Psoas muscle (tissue), 8 donors: ENCODE measurements around the gene RYR2. TPM values are rescaled to one million over a fixed set of nuclear protein-coding genes. Genes with fewer than 3 reads are reported as not detected.

ENCODE experiments used
- ATAC-seq, 4 donors: fragments of 200-7000 bp; cut with Tn5 transposase; one replicate each; pipeline ENCODE4 v1.9.1; 2020; ENCODE audit warnings: moderate library complexity in 3 of 4, mild to moderate bottlenecking in 2 of 4
- DNase-seq, 2 donors: peaks; one replicate each; pipeline ENCODE4 v3.0.0-alpha.2; 2020
- H3K27ac ChIP-seq: fragments of 200-600 bp; one replicate; pipeline ENCODE4 v1.8.0; 2022
- H3K27me3 ChIP-seq, 3 donors: fragments of 200-600 bp in 1 of 3; one replicate each; pipeline versions ENCODE4 v1.6.1 to v1.8.0; 2013 to 2022; ENCODE audit warnings: low read length in 2 of 3, mild to moderate bottlenecking in 2 of 3, moderate library complexity in 1 of 3; ENCODE audit not compliant: insufficient read depth in 3 of 3
- H3K36me3 ChIP-seq, 2 donors: fragments of 200-600 bp in 1 of 2; one replicate each; pipeline versions ENCODE4 v1.6.1 to v1.8.0; 2013 to 2022; ENCODE audit warnings: low read depth in 1 of 2, mild to moderate bottlenecking in 1 of 2, moderate library complexity in 1 of 2; ENCODE audit not compliant: insufficient read depth in 1 of 2
- H3K4me1 ChIP-seq: fragments of 200-600 bp; one replicate; pipeline ENCODE4 v1.8.0; 2022
- H3K4me3 ChIP-seq: fragments of 200-600 bp; one replicate; pipeline ENCODE4 v1.8.0; 2022; ENCODE audit warnings: mild to moderate bottlenecking
- H3K9me3 ChIP-seq: fragments of 200-600 bp; one replicate; pipeline ENCODE4 v1.8.0; 2022
- whole genome bisulfite sequencing, 3 donors: extraction: QIAGEN DNeasy Blood & Tissue Kit; methylation state at CpG; one replicate each; pipeline versions ENCODE4 v1.1.6 to v1.1.7; 2013; 5-methylcytosine and 5-hydroxymethylcytosine counted together
- intact Hi-C, 2 donors: fragments of 100-400 bp; cut with DNase I; formaldehyde crosslinking; loops; one replicate each; pipeline versions ENCODE4 v1.11.0 to v1.14.2; 2022
- polyA plus RNA-seq, 3 donors: library from polyadenylated mRNA; stranded (reverse); fragments of 200-250 nt; gene quantifications; one replicate each; pipeline ENCODE4 v1.2.3, GENCODE V29; 2013
- total RNA-seq, 4 donors: library from RNA; stranded (reverse); fragmentation: NEBNext Ultra II Directional in 2 of 4; extraction: Animal tissue kit (Norgen Biotek cat#: 25700) in 2 of 4; gene quantifications; one replicate each; pipeline versions ENCODE4 v1.2.1 to v1.2.4, GENCODE V29; 2021 to 2023
- TF ChIP-seq, protein P1 (sequence below): fragments of 200-600 bp; IDR thresholded peaks from one replicate; pipeline ENCODE4 v1.8.0; 2022; ENCODE audit warnings: antibody characterized with exemption
- donor health status: healthy with polysubstance abuse.
- donor health status: DM: no; HTN: no; CAD: no; lungs with moderate emphysema.
- donor health status: Bipolar disorder and iron deficiency.
- donor health status: healthy.
- donor health status: DM: yes; HTN: yes; CAD: no.
- donor health status: DM: no; HTN: no; CAD: no.
- donor health status: DM: no; HTN: no; CAD: no.
- donor health status: DM: yes; HTN: yes; CAD: no.

Gene RYR2
- total and polyA plus RNA-seq, 7 donors = 0.06 to 0.48 (median 0.25) TPM

DNA sequence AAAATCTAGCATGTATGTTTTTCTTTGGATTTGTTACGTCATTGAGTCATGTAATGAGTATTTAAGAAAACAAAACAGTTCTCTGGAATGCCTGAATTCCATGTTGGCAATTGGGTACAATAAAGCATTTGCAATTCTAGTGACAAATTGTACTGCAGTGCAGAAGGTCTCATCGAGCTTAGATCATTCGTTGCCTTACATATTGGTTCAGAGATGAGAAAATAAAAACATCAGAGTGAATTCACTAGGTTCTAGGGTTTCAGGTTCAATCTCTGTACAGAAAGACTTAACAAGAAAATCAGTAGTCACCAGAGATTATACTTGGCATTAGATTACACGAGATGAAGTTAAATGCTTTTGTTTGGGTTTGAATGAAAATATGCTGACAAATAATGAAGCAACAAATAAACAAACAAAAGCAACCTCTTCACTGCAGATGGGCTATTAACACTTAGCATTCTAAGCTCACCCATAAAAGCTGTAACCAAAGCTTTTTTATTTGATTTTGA lies 124.7 kb downstream of the RYR2 start:
- Histone ChIP-seq H3K36me3 (no peaks in the 10 kb centered on the region), H3K4me1 (no peaks in the 10 kb centered on the region), H3K9me3 (no peaks in the 10 kb centered on the region), H3K27ac (no peak overlapping the region), H3K4me3 (no peak overlapping the region), H3K27me3 (peaks cover 0 to 4% (median 0%) of the 10 kb centered on the region in 3 donors)
- WGBS, 3 donors = 25 to 44% (median 37%) methylated on average over 4 of the region's 4 CpGs
- ATAC-seq (no peak), DNase-seq (no peak)
- intact Hi-C loops = no loop called here
- TF ChIP-seq, protein P1, sequence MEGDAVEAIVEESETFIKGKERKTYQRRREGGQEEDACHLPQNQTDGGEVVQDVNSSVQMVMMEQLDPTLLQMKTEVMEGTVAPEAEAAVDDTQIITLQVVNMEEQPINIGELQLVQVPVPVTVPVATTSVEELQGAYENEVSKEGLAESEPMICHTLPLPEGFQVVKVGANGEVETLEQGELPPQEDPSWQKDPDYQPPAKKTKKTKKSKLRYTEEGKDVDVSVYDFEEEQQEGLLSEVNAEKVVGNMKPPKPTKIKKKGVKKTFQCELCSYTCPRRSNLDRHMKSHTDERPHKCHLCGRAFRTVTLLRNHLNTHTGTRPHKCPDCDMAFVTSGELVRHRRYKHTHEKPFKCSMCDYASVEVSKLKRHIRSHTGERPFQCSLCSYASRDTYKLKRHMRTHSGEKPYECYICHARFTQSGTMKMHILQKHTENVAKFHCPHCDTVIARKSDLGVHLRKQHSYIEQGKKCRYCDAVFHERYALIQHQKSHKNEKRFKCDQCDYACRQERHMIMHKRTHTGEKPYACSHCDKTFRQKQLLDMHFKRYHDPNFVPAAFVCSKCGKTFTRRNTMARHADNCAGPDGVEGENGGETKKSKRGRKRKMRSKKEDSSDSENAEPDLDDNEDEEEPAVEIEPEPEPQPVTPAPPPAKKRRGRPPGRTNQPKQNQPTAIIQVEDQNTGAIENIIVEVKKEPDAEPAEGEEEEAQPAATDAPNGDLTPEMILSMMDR = no peak

DNA sequence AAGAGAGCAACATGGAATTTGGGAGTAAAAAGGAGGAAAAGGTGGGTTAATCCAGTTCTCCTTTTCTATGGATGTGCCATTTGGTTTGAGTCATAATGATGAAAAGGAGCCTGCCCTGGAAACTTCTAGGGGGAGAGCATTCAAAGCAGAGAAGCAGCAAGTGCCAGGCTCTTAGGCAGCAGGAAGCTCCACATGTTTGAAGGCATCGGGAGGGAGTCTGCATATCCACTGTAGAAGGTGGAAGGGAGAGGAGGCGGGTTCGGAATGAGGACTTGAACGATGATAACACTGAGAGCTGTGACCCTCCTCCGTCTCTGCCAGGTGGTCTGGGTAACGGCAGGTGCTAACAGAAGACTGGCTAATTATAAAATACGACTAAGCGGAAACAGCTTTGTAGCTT lies 128.2 kb downstream of the RYR2 start:
- Histone ChIP-seq H3K36me3 (no peaks in the 10 kb centered on the region), H3K4me3 (no peak overlapping the region), H3K4me1 (no peaks in the 10 kb centered on the region), H3K27ac (no peak overlapping the region), H3K9me3 (no peaks in the 10 kb centered on the region), H3K27me3 (no peaks in the 10 kb centered on the region)
- intact Hi-C loops = no loop called here
- ATAC-seq = no peak
- DNase-seq = no peak
- 58 to 67% (median 62%) methylated on average over 8 of the region's 8 CpGs for WGBS, 3 donors
- TF ChIP-seq, protein P1 = no peak

DNA sequence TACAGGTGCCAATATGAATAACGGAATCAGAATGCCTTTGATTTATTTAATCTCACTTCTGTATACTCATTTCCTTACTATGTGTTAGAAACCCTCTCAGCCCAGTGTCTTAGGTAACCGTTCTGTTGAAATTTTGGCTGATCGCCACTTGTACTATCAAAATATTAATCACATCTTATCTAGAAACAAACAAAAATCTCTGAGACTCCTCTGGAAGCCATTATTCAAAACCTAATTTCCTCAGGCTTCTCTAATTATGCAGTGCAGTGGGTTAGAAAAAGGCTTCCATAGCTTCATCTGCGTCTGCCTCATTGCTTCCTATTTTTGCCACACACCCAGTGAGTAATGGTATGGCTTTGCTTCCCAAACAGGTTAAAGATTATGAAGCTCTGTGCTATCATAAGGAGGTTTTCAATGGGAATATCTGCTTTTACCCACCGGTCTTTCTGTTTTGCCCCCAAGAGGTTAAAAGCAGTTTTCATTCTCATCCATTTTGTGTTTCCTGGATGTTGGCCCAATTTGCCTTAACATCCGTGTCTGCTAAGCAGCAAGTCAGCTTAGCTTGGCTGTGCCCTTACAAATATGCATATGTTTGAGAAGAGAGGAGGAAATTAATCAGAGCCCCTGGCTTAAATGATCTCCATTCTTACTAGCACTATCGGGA lies 129.6 kb downstream of the RYR2 start:
- H3K27ac ChIP-seq = no peak overlapping the region
- DNase-seq (no peak), ATAC-seq (no peak)
- H3K4me1 ChIP-seq = no peaks in the 10 kb centered on the region
- 47 to 50% (median 50%) methylated on average over 7 of the region's 7 CpGs for WGBS, 3 donors
- H3K27me3 ChIP-seq = no peaks in the 10 kb centered on the region
- H3K36me3 ChIP-seq = no peaks in the 10 kb centered on the region
- H3K9me3 ChIP-seq = no peaks in the 10 kb centered on the region
- no peak overlapping the region for H3K4me3 ChIP-seq
- intact Hi-C loops = no loop called here
- TF ChIP-seq, protein P1 = no peak

DNA sequence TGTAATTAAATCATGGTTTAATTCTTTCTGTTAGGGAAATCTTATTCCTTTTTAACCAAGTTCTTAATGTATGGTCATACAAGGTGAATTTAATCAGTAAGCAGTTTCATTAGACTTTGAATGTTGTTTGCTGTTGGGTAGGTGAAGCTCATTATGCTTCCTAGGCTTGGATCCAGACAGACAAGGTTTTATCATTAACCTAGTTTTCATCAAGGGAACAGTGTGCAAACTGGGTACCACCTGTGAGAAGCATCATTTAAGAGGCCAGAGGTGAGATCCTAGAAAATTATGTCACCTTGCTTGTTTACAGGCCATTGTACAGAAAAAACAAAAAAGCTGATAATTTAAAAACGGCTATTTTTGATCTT lies 130.1 kb downstream of the RYR2 start:
- no peak overlapping the region for H3K4me3 ChIP-seq
- TF ChIP-seq, protein P1 = no peak
- H3K27me3 ChIP-seq = no peaks in the 10 kb centered on the region
- DNase-seq (no peak), ATAC-seq (no peak)
- no peaks in the 10 kb centered on the region for H3K36me3 ChIP-seq
- no peaks in the 10 kb centered on the region for H3K4me1 ChIP-seq
- intact Hi-C loops = no loop called here
- no peak overlapping the region for H3K27ac ChIP-seq
- no peaks in the 10 kb centered on the region for H3K9me3 ChIP-seq
- WGBS, 3 donors = 56 to 77% (median 67%) methylated on average over 1 of the region's 1 CpG

DNA sequence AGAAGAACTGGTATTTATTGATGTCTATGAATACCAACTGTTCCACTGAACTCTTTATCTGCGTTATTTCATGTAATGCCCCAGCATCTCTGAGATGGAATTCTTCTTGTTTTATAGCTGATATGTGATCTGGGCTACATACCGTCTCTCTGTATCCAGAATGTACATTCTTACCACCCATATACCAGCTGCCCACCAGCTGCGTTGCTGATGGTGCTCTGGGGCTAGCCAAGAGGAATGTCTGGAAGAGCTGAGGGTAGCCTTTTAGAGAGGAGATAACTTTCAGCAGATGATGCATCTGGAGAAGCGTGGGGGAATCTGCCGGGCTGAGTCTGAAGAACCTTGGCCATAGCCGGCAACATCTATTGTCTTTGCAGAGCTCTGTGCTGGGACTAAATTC lies 137.5 kb downstream of the RYR2 start:
- ATAC-seq (no peak), DNase-seq (no peak)
- H3K27me3 ChIP-seq = no peaks in the 10 kb centered on the region
- no peaks in the 10 kb centered on the region for H3K4me1 ChIP-seq
- no peaks in the 10 kb centered on the region for H3K9me3 ChIP-seq
- H3K27ac ChIP-seq = no peak overlapping the region
- 67 to 73% (median 70%) methylated on average over 6 of the region's 6 CpGs for WGBS, 3 donors
- intact Hi-C loops = no loop called here
- no peak overlapping the region for H3K4me3 ChIP-seq
- H3K36me3 ChIP-seq = no peaks in the 10 kb centered on the region
- TF ChIP-seq, protein P1 = no peak
